Large intestine (tissue), 3 donors: ENCODE data around the gene MYRIP. TPM values are rescaled to one million over a fixed set of nuclear protein-coding genes. Genes with fewer than 3 reads are reported as not detected.
"Not testable (repeated sequence)": the region's sequence is repeated elsewhere in the genome, so short reads cannot be mapped to it uniquely, and the experiment has no call there.

ENCODE experiments used
- DNase-seq, 2 donors: peaks; one replicate each; pipeline versions ENCODE4 v3.0.0 to v3.0.0-alpha.2; 2013
- H3K27ac ChIP-seq: one replicate; pipeline ENCODE4 v1.5.1; 2013; ENCODE audit warnings: low read length
- H3K27me3 ChIP-seq: 2 replicates; pipeline ENCODE4 v1.6.1; 2013; ENCODE audit warnings: low read length; ENCODE audit not compliant: control insufficient read depth, insufficient read depth
- H3K36me3 ChIP-seq: 2 replicates; pipeline ENCODE4 v1.6.1; 2013; ENCODE audit warnings: low read length; ENCODE audit not compliant: control insufficient read depth, insufficient read depth
- H3K4me1 ChIP-seq: one replicate; pipeline ENCODE4 v1.6.1; 2013; ENCODE audit warnings: low read length; ENCODE audit not compliant: control insufficient read depth, insufficient read depth
- H3K4me3 ChIP-seq: one replicate; pipeline ENCODE4 v1.5.1; 2013; ENCODE audit warnings: low read length
- H3K9me3 ChIP-seq: one replicate; pipeline ENCODE4 v1.6.1; 2013; ENCODE audit warnings: mild to moderate bottlenecking, low read depth, low read length, moderate library complexity; ENCODE audit not compliant: control insufficient read depth
- WGBS: methylation state at CpG from one replicate; pipeline ENCODE4 v1.1.5; 2013; ENCODE audit warnings: low lambda C conversion rate; ENCODE audit not compliant: insufficient coverage; 5-methylcytosine and 5-hydroxymethylcytosine counted together
- polyA plus RNA-seq: library from polyadenylated mRNA; unstranded; fragments of 120-200 nt; gene quantifications from one replicate; pipeline ENCODE4 v1.2.1, GENCODE V29; 2013

The MYRIP gene
- polyA plus RNA-seq, 1 donor = 3.1 TPM

GRCh38 chr3:40073310-40074007 is 264.1 kb downstream of the MYRIP start:
- WGBS = no CpG with 5 or more reads among the region's 11 CpGs

GRCh38 chr3:40077139-40077538 is 267.7 kb downstream of the MYRIP start:
- DNase-seq, H3K9me3 ChIP-seq, H3K27me3 ChIP-seq, H3K4me1 ChIP-seq, H3K4me3 ChIP-seq, H3K36me3 ChIP-seq, H3K27ac ChIP-seq: not testable (repeated sequence)
- WGBS = no CpG with 5 or more reads among the region's 6 CpGs

More at GRCh38 chr3:40073310-40074007, 264.1 kb downstream of the MYRIP start:
- Histone ChIP-seq H3K4me1 (no peaks in the 10 kb centered on the region), H3K4me3 (no peak overlapping the region), H3K27ac (no peak overlapping the region), H3K36me3 (no peaks in the 10 kb centered on the region), H3K27me3 (no peaks in the 10 kb centered on the region), H3K9me3 (peaks cover 6% of the 10 kb centered on the region)
- DNase-seq = no peak

- not testable (repeated sequence) for H3K9me3 ChIP-seq, DNase-seq, H3K27me3 ChIP-seq, H3K4me3 ChIP-seq, H3K36me3 ChIP-seq, H3K27ac ChIP-seq, H3K4me1 ChIP-seq
- no CpG with 5 or more reads among the region's 41 CpGs for WGBS
Observed at GRCh38 chr3:40077828-40078492, 268.6 kb downstream of the MYRIP start.

GRCh38 chr3:40078590-40078989 is 269.2 kb downstream of the MYRIP start:
- Histone ChIP-seq H3K36me3 (no peaks in the 10 kb centered on the region), H3K4me1 (no peaks in the 10 kb centered on the region), H3K27ac (no peak overlapping the region), H3K27me3 (no peaks in the 10 kb centered on the region), H3K4me3 (no peak overlapping the region), H3K9me3 (peaks cover 8% of the 10 kb centered on the region)
- no peak for DNase-seq
- WGBS = no CpG with 5 or more reads among the region's 3 CpGs

DNA sequence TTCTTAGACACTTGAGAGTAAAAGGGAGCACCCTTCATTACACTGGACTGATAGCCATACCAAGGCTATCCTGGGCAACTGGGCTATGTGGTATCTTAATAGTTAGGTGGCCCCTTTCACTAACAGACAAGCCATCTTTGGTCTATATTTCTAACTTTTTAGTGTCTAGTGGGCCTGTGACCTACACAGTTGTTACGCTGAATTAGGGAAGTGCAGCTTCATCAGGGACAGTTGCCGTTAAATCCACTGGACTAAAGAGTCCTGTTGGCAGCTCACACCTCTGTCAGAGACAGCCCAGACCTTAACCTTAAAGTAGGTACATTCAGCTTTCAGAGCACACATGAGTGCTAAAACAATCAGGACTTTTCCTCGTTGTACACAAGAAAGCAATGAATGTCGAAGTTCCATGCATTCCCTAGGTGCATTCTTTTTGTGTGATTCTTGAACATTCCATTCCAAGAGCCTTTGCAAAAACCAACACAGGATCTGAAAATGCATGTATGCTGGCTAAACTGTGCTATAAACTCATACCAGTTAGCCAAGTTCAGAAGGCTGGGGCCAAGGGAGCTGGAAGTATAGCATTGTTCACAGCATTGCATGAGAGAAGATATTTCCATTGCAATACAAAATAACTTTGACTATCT is 269.9 kb downstream of the MYRIP start:
- Histone ChIP-seq H3K27ac (no peak overlapping the region), H3K27me3 (no peaks in the 10 kb centered on the region), H3K4me1 (no peaks in the 10 kb centered on the region), H3K4me3 (no peak overlapping the region), H3K9me3 (peaks cover 8% of the 10 kb centered on the region), H3K36me3 (no peaks in the 10 kb centered on the region)
- DNase-seq = no peak
- no CpG with 5 or more reads among the region's 4 CpGs for WGBS

DNA sequence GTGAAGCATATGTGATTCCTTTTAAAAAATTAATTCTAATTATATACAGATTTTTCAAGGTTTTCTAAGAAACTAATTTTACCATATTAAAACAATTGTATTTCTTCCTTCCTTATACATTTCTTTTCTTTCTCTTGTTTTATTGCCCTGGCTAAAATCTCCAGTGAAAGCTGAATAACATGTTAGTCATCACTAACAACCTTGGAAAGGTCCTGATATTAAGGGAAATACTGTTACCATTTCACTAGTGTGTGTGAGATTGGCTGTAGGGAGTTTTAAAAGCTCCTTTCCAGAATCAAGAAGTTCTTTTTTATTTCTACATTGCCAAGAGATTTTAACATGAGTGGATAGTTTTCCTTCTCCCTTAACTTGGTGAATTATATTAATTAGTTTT is 270.4 kb downstream of the MYRIP start:
- DNase-seq = no peak
- no peak overlapping the region for H3K27ac ChIP-seq
- H3K27me3 ChIP-seq = no peaks in the 10 kb centered on the region
- H3K4me1 ChIP-seq = no peaks in the 10 kb centered on the region
- no peaks in the 10 kb centered on the region for H3K36me3 ChIP-seq
- H3K9me3 ChIP-seq = peaks cover 8% of the 10 kb centered on the region
- H3K4me3 ChIP-seq = no peak overlapping the region

- H3K4me1 ChIP-seq = no peaks in the 10 kb centered on the region
- no peak overlapping the region for H3K27ac ChIP-seq
- no peaks in the 10 kb centered on the region for H3K27me3 ChIP-seq
- no peak for DNase-seq
- H3K36me3 ChIP-seq = no peaks in the 10 kb centered on the region
- H3K4me3 ChIP-seq = no peak overlapping the region
- H3K9me3 ChIP-seq = peaks cover 4% of the 10 kb centered on the region
Observed at GRCh38 chr3:40083066-40083465, 273.7 kb downstream of the MYRIP start.

DNA sequence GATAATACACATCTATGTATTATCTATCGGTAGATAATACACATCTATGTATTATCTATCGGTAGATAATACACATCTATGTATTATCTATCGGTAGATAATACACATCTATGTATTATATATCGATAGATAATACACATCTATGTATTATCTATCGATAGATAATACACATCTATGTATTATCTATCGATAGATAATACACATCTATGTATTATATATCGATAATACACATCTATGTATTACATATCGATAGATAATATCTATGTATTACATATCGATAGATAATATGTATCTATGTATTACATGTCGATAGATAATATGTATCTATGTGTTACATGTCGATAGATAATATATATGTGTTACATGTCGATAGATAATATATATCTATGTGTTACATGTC is 275.0 kb downstream of the MYRIP start:
- not testable (repeated sequence) for H3K4me1 ChIP-seq, H3K27ac ChIP-seq, H3K4me3 ChIP-seq, H3K27me3 ChIP-seq, DNase-seq, H3K36me3 ChIP-seq, H3K9me3 ChIP-seq
- WGBS = 100% methylated on average over 1 of the region's 12 CpGs

DNA sequence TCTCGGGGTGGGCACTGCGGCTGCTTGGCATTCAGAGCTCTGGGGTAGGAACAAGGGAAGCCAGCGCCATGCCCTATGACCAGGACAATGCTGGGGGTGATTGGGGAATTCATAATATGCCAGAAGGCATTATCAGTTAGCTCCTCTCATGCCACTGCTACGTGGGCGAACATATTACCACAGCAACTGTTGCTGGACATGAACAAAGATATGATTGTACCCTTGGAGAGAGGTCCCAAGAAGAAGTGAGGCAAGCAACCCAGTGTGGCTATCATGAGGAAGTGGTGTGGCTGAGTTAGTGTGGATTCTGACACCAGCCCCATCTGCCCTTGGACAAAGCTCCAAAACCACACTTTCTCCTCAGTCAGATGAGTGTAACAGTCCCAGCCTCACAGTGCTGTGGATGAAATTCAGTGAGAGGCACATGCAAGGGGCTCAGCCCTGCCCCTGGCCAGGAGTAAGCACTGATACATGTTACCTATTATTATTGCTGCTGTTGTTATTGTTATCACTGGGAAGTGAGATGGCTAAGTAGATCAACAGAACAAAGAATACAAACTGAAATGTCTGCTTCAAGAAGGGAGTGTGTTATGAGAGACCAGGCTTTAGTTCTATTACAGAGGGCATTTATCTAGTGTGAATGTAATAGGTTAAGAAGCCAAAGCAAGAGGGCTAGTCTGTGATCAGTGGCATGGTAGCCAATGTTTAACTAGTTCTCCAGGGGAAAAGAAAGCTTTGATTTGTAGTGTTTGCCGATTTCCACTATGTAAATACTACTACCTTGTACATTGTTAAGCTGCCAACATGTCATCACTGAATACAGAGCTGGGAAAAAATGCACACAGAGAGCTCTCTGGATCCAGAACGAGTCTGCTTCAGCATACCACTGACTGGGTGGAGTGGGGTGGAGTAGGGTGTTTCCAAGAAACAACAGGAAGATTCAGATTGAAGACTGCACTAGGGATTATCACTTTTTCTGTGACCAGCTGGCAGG is 277.8 kb downstream of the MYRIP start:
- no peaks in the 10 kb centered on the region for H3K9me3 ChIP-seq
- H3K27ac ChIP-seq = no peak overlapping the region
- H3K36me3 ChIP-seq = no peaks in the 10 kb centered on the region
- H3K4me1 ChIP-seq = no peaks in the 10 kb centered on the region
- 0% methylated on average over 1 of the region's 7 CpGs for WGBS
- H3K27me3 ChIP-seq = no peaks in the 10 kb centered on the region
- H3K4me3 ChIP-seq = no peak overlapping the region
- peak in 1 of 2 donors; percentile 18 for DNase-seq

DNA sequence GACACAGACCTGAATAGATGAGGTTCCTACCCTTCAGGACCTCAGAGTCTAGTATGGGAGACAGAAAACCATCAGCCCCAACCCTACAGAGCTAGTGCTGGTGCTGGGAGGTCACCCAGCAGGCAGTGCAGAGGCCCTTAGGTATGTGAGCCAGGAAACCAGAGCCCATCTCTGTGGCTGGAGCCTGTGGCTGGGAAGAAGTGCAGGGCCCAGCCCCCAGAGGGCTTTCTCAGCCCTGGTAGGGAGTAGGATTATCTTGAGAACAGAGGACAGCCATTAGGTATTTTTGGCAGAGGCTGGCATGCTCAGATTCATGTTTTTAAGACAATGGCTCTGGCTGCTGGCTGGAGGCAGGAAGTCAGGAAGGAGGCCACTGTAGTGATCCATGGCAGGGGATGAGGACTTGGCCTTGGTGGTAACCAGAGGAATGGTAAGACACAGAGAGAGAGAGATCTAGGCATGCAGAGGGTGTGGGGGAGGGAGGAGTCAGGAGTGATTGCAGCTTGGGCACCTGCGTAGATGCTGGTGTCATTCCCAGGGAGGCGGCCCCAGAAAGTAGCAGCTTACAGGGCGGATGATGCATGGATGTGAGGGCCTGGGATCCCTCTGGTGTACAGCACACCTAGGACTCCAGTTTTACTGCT is 279.2 kb downstream of the MYRIP start:
- Histone ChIP-seq H3K9me3 (no peaks in the 10 kb centered on the region), H3K36me3 (no peaks in the 10 kb centered on the region), H3K27me3 (no peaks in the 10 kb centered on the region), H3K4me1 (no peaks in the 10 kb centered on the region), H3K27ac (no peak overlapping the region), H3K4me3 (no peak overlapping the region)
- no peak for DNase-seq
- WGBS = no CpG with 5 or more reads among the region's 3 CpGs
